SW 1271 (cell line): Measurements from ENCODE around the gene NRGN.

ENCODE experiments used
- DNase-seq, 2 experiments: peaks; one replicate each; lab custom pipeline; 2025; lab: John Stamatoyannopoulos, UW

Gene NRGN

DNA sequence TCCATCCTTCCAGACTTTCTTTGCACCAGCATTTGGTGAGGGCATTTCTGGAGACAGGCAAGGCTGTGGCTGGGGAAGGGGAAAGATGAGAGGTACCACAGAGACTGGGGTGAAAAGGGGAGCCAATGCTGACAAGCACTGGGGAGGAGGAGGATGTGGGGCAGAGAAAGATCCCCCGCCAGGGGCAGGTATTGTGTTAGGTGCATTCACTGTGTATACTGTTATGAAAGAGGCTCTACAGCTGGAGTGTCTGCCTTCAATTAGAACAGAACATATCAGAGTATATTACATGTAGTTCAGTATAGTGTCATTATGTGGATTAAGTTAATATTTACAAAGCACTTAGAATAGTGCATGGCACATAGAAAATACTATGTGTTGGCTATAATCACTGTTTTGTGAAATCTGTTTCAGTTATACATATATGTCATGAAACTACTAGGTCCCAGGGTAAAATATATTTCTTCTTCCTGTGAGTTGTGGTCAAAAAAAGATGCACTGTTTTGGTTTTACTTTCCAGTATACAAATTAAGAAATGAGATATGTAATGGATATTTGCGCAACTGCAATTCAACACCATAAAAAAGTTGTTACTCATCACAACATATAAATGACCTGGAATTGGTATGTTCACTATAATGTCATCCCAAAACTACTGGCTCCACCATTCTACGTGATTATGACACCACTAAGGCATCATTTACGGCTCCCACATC lies 52.0 kb downstream of the NRGN start:
- no peak for DNase-seq

DNA sequence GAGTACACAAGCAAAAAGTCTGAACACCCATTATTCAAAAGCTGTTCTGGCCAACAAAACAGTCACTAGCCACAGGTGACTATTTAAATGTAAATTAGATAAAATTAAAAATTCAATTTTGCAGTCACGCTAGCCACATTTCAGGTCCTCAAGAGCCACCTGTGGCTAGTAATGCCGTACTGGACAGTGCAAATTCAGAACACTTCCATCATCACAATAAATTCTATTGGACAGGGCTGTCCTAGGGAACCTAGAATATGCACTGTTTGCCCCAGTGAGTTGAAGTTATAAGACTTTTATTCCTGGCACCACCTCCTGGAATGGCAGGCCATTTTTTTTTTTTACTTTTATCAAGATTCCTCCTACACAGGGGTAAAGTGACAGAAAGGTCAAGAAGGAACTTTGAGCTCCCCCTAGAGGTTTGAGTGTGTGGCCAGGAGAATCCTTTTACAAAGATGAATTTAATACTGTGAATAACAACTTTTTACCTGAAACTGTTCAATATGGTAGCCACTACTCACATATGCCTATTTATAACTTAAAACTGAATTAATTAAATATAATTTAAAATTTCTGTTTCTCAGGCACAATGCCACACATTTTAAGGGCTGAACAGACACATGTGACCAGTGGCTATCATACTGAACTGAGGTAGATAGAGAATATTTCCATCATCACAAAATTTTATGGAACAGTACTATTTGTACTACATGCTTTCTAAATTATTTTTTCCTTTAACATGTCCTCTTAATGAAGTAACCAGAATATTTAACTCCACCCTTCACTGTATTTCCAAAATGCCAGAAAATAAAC lies 53.9 kb downstream of the NRGN start:
- peak; percentile 49 to 68 for DNase-seq

DNA sequence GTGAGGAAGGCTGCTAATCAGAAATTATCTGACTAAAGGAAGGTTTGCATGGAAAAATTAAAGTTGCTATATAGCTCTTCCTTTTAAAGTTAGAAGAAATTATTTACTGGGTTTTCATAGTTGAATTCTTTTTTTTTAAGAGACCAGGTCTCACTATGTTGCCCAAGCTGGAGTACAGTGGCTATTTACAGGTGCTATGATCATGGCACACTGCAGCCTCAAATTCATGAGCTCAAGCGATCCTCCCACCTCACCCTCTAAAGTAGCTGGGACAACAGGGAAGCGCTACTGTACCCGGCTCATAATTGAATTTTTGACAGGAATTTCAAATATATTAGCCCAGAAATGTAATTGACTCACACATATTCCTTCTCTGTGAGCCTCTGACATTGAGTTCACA lies 56.6 kb downstream of the NRGN start:
- no peak for DNase-seq
